HG02973 (cell line): ENCODE data around the gene AHI1.

Source experiments
- ATAC-seq: cut with Tn5 transposase; IDR thresholded peaks from one replicate; pipeline ENCODE4 v1.9.1; 2021; ENCODE audit warnings: moderate library complexity; ENCODE audit not compliant: unreplicated experiment

AHI1 gene

GRCh38 chr6:135334169-135334568 lies 163.4 kb downstream of the AHI1 start:
- ATAC-seq = no peak

GRCh38 chr6:135331002-135331401 lies 166.5 kb downstream of the AHI1 start:
- ATAC-seq = no peak

GRCh38 chr6:135329851-135330803 lies 167.4 kb downstream of the AHI1 start:
- ATAC-seq = peak; percentile 95

GRCh38 chr6:135328136-135328535 lies 169.4 kb downstream of the AHI1 start:
- no peak for ATAC-seq

- ATAC-seq = no peak
Observed at GRCh38 chr6:135325624-135326424, 171.7 kb downstream of the AHI1 start.

- no peak for ATAC-seq
Observed at GRCh38 chr6:135324531-135324930, 173.0 kb downstream of the AHI1 start.

- ATAC-seq = no peak
Observed at GRCh38 chr6:135323979-135324378, 173.6 kb downstream of the AHI1 start.

- ATAC-seq = peak; percentile 97
Observed at GRCh38 chr6:135323202-135323668, 174.3 kb downstream of the AHI1 start.

GRCh38 chr6:135322427-135323201 lies 174.9 kb downstream of the AHI1 start:
- peak; percentile 56 for ATAC-seq

- ATAC-seq = no peak
Observed at GRCh38 chr6:135320721-135321621, 176.6 kb downstream of the AHI1 start.

GRCh38 chr6:135319819-135320218 lies 177.7 kb downstream of the AHI1 start:
- no peak for ATAC-seq

- ATAC-seq = no peak
Observed at GRCh38 chr6:135318738-135319469, 178.6 kb downstream of the AHI1 start.

- peak; percentile 53 for ATAC-seq
Observed at GRCh38 chr6:135314543-135314942, 183.0 kb downstream of the AHI1 start.

- ATAC-seq = no peak
Observed at GRCh38 chr6:135311446-135312200, 185.9 kb downstream of the AHI1 start.

- no peak for ATAC-seq
Observed at GRCh38 chr6:135310291-135310690, 187.2 kb downstream of the AHI1 start.

- ATAC-seq = no peak
Observed at GRCh38 chr6:135306740-135307420, 190.7 kb downstream of the AHI1 start.

- no peak for ATAC-seq
Observed at GRCh38 chr6:135306166-135306565, 191.4 kb downstream of the AHI1 start.

GRCh38 chr6:135305684-135306083 lies 191.9 kb downstream of the AHI1 start:
- no peak for ATAC-seq
